Measurements from ENCODE around the gene RCBTB2.

- TF ChIP-seq CTCF (IDR thresholded peaks at IDR 0.05) (no peak), POLR2A (IDR thresholded peaks at IDR 0.05) (no peak)
Measured at GRCh38 chr13:48551329-48551728, 18.4 kb upstream of the RCBTB2 start.

Measured in testis (tissue), 2 donors.